GM12891 (cell line): ENCODE measurements around the gene COL15A1.

Experiments used
- DNase-seq: peaks from one replicate; pipeline ENCODE4 v3.0.0; 2011; ENCODE audit warnings: low spot score; ENCODE audit not compliant: insufficient read length
- FAIRE-seq: peaks from 2 replicates; lab custom pipeline; 2011; peaks lifted over from hg19 to GRCh38; lab: Jason Lieb, UNC
- PAX5 ChIP-seq: IDR thresholded peaks from 2 replicates; pipeline ENCODE4 v1.6.1; 2011; ENCODE audit warnings: low read length, moderate library complexity, mild to moderate bottlenecking; ENCODE audit not compliant: insufficient read depth, severe bottlenecking
- POLR2A ChIP-seq: IDR thresholded peaks from 2 replicates; pipeline ENCODE4 v1.6.1; 2011; ENCODE audit warnings: low read depth, low read length, control low read depth
- POLR2AphosphoS5 ChIP-seq: IDR thresholded peaks from 2 replicates; pipeline ENCODE4 v1.6.1; 2011; ENCODE audit warnings: low read depth, low read length, control low read depth
- POU2F2 ChIP-seq: IDR thresholded peaks from 2 replicates; pipeline ENCODE4 v1.6.1; 2011; ENCODE audit warnings: low read depth, mild to moderate bottlenecking, control low read depth, low read length, moderate library complexity
- SPI1 ChIP-seq: IDR thresholded peaks from 2 replicates; pipeline ENCODE4 v1.6.1; 2011; ENCODE audit warnings: low read depth, low read length, control low read depth
- TAF1 ChIP-seq: IDR thresholded peaks from 2 replicates; pipeline ENCODE4 v1.6.1; 2011; ENCODE audit warnings: low read depth, low read length, control low read depth

The COL15A1 gene

DNA sequence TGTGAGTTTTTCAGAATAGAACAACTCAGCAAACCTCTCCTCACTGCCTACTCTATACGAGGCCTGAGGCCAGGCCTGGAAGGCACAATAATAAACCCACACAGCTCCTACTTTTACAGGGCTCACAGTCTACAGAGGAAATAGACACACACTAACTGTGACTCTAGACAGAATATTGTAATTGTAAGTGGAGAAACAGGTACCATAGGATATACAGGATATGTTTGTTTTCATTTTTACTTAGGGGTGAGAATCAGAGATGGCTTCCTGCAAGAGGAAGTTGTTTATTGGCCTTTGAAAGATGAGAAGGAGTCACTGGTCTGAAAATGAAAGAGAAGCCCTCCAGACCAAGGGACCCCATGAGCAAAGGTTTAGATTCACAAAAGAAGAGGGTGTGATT is 125.4 kb downstream of the COL15A1 start:
- FAIRE-seq, result no peak

GRCh38 chr9:99069546-99069945 is 125.8 kb downstream of the COL15A1 start:
- TF ChIP-seq POLR2AphosphoS5, result no peak
- TF ChIP-seq TAF1, result no peak
- TF ChIP-seq PAX5, result no peak
- no peak for TF ChIP-seq POU2F2
- TF ChIP-seq SPI1, result no peak
- no peak for TF ChIP-seq POLR2A
- FAIRE-seq (no peak), DNase-seq (no peak)

More for the DNA sequence above, 125.4 kb downstream of the COL15A1 start:
- TF ChIP-seq SPI1 (no peak), TAF1 (no peak), PAX5 (no peak), POU2F2 (no peak), POLR2AphosphoS5 (no peak), POLR2A (no peak)
- DNase-seq, result no peak

- no peak for DNase-seq
- TF ChIP-seq SPI1, result no peak
- TF ChIP-seq POLR2AphosphoS5, result no peak
- TF ChIP-seq POU2F2, result no peak
- no peak for TF ChIP-seq PAX5
- TF ChIP-seq TAF1, result no peak
- TF ChIP-seq POLR2A, result no peak
- FAIRE-seq, result no peak
Measured at GRCh38 chr9:99070681-99071080, 127.0 kb downstream of the COL15A1 start.

DNA sequence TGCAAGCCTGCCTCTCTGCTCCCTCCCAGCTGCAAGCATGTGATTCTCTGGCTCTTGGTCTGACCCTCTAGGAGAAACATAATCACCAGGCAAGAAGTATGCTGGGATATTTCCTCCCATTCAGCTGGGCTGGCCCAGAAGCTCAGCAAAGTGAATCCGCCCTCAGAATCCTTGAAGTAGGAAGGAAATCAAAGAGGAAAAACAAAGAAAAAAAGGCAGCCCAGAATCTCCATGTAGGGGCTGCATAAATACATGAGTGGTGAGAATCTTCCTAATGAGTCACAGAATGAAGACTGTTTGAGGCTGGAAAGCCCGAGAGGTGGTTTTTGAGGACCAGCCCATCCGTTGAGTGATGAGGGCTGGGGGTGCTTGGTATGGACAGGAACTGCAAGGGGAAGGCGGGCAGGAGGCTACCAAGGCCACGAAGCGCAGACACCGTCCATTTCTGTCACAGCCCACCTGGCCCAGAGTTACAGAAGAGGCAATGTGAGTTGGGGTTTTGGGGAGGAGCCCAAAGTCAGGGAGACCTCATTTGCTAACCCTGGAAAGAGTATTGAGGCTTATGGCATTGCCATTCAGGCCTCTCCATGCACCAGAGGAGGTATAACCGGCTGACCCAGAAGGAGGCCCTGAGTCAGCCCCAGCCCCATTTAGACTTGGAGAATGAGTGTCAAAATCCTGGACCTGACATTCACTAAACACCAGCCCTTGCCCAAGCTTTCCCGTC is 127.8 kb downstream of the COL15A1 start:
- no peak for FAIRE-seq
- TF ChIP-seq POLR2AphosphoS5 (no peak), POLR2A (no peak), SPI1 (no peak), POU2F2 (no peak), TAF1 (no peak), PAX5 (no peak)

DNA sequence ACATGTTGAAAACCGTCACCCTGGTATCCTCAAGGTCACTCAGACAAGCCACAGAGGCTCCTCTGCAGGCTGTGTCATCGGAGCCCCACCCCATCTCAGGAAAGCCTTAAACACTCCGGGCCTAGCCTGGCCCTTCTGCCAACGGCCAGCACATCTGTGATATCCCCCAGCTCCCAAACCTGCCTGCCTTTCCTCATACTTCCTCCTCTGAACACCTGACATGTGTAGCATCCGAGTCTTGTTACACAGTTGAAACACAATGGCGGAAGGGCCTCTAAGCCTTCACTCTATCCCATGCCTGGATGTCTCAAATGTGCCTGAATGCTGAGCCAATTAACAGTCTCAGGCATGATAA is 128.3 kb downstream of the COL15A1 start:
- no peak for DNase-seq
- no peak for TF ChIP-seq POLR2A
- TF ChIP-seq TAF1, result no peak
- TF ChIP-seq POU2F2, result no peak
- FAIRE-seq, result no peak

More for the DNA sequence above, 127.8 kb downstream of the COL15A1 start:
- no peak for DNase-seq

DNA sequence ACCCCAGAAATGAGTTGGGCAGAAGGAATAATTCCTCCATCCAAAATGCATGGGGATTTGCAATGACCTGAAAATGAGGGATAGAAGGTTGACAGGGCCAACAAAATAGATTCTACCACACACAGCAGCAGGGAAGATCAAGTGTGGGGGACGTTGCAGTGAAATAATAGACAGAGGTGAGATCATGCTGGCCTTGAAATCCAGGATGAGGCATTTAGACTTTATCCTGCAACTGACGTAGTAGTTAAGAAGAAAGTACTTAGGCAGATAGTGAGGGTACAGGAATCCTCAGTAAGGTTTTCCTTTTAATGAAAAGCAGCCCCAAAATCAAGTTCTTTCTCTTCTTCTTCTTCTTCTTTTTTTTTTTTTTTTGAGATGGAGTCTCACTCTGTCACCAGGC is 129.6 kb downstream of the COL15A1 start:
- FAIRE-seq (no peak), DNase-seq (no peak)
- TF ChIP-seq TAF1, result no peak
- no peak for TF ChIP-seq SPI1
- no peak for TF ChIP-seq PAX5
- TF ChIP-seq POU2F2, result no peak
- no peak for TF ChIP-seq POLR2A
- no peak for TF ChIP-seq POLR2AphosphoS5

GRCh38 chr9:99073985-99074901 is 130.5 kb downstream of the COL15A1 start:
- TF ChIP-seq POLR2A (no peak), PAX5 (no peak), POU2F2 (no peak)
- no peak for DNase-seq
- no peak for FAIRE-seq

DNA sequence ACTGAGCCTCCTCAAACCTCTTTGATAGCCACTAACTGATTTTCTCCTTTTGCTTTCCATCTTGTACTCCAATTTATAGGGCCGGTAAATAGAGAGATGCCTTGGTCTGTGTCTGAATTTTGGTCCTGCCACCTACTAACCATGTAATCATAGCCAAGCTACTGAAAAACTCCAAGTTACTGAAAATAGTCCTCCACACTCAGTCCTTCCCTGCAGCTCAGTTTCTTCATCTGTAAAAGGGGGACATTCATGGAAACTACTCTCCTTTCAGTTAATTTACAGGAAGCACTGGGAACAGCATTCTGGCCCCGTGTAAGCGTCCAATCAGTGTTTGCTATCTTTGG is 131.2 kb downstream of the COL15A1 start:
- DNase-seq (no peak), FAIRE-seq (no peak)
- TF ChIP-seq PAX5, result no peak
- TF ChIP-seq SPI1, result no peak
- no peak for TF ChIP-seq TAF1
- TF ChIP-seq POLR2A, result no peak

- TF ChIP-seq POU2F2 (no peak), PAX5 (no peak), SPI1 (no peak), POLR2AphosphoS5 (no peak), TAF1 (no peak), POLR2A (no peak)
- FAIRE-seq, result no peak
- no peak for DNase-seq
Measured at GRCh38 chr9:99075246-99075912, 131.7 kb downstream of the COL15A1 start.

- no peak for DNase-seq
- FAIRE-seq, result no peak
- TF ChIP-seq POU2F2, result no peak
- TF ChIP-seq PAX5, result no peak
- no peak for TF ChIP-seq SPI1
- no peak for TF ChIP-seq TAF1
- TF ChIP-seq POLR2AphosphoS5, result no peak
- no peak for TF ChIP-seq POLR2A
Measured at GRCh38 chr9:99076030-99076429, 132.3 kb downstream of the COL15A1 start.
